HG02943 (cell line): ENCODE measurements around the gene MIPEP.
"Not testable (repeated sequence)": the region's sequence is repeated elsewhere in the genome, so short reads cannot be mapped to it uniquely, and the experiment has no call there.

Experiments used
- ATAC-seq: cut with Tn5 transposase; IDR thresholded peaks from one replicate; pipeline ENCODE4 v1.9.1; 2021; ENCODE audit warnings: mild to moderate bottlenecking, low read depth, moderate library complexity; ENCODE audit not compliant: unreplicated experiment

The MIPEP gene

DNA sequence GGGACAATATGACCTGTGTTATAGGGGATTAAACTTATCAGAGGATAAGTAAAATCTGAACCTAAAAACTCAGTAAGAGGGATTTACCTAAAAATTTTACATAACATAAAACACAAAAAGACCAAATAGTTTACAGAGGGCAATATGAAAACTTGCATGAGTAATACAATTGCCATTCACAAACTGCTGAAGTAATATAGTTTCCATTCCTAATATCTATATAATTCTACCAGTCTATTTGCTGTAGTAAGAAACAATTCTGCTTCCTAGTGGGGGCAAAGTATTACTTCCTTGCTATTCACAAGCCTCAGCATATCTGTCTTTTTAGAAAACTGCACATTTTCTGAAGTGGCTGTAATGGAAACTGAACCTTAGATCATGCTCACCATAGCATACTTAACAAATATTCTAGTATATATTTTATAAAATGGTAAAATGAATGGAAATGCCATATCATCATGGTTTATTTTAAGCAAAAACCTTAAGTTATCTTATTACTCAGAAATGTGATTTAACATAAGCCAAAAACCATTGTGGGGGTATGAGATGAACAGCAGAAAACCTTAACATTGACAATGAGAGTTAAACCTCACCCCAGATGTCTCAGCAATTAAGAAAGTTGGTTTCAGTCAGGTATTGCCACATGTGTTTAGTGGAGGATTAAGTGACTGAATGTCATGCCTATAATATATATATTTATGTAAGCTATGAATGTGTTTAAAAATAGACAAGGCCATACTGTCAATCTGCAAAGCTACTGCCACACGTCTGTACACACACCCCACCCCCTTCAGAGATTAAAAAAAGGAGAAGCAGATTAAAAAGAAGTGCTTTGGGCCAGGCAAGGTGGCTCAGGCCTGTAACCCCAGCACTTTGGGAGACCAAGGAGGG lies 136.8 kb downstream of the MIPEP start:
- no peak for ATAC-seq

DNA sequence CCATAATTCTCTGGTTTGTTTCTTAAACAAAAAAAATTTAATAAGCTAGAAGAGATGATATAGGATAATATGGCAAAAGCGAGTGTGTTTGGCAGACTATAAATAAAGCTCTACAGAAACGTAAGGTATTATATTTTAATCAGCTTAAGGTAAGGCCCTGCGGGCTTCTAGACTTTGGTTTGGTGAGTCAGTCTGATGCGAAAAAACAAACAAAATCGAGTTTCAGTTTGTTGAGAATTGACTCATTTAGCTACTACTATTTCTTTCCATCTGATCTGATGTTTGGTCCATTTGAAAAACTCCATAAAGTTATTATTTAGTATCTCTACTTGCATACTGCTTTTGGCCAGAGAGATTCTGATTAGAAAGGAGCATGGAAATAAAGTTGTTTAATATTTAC lies 138.0 kb downstream of the MIPEP start:
- no peak for ATAC-seq

DNA sequence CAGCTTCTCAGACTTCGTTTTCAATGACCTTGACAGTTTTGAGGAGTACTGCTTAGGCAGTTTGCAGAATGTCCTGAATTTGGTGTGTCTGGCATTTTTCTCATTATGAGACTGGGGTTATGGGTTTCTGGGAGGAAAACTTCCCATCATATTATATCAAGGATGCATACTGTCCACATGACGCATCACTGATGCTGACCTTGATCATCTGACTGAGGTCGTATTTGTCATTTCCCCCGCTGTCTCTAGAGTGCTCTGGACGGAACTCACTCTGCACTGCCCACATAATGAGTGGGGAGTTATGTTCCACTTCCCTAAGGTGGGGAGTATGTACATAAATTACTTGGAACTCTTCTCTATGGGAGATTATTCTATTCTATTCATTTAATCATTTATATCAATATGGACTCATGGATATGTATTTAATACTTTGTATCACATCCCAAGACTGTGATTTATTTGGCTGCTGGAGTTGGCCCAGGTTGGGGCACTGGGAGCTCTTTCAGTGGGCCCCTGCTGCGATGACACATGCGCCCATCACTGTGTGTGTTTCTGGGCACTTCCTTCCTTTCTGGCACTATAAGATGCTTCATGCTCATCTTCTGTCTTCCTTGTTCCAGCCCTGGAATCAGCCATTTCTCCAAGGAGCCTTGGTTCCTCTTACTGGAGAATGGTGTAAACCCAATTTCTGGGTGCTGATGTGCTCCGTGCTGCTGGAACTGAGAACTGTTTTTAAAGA lies 138.6 kb downstream of the MIPEP start:
- ATAC-seq, result no peak

DNA sequence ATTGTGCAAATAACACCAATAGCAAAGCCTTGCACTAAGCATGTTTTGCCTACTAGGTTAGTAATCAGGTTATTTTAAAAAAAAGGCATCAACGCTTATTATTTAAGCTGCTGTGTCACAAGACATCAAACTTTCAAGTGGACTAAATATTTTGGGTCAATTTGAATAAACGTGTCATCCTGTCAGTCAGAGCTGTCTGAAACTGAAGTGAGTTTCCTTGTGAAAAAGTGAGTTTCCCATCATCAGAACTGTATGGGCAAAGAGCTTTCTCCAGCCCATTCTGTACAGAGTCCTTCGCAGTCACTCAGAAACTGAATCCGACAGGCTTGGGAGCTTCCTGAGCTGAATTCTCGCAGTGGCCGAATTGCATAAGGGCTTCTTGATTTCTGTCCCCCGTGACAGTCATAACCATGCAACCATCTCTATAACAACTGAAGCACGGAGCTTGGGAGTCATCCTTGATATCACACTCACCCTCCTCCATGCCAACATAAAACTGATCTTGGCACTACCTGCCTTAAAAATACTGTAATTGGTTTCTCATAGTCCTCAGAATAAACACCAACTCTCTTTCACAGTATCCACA lies 139.8 kb downstream of the MIPEP start:
- no peak for ATAC-seq

DNA sequence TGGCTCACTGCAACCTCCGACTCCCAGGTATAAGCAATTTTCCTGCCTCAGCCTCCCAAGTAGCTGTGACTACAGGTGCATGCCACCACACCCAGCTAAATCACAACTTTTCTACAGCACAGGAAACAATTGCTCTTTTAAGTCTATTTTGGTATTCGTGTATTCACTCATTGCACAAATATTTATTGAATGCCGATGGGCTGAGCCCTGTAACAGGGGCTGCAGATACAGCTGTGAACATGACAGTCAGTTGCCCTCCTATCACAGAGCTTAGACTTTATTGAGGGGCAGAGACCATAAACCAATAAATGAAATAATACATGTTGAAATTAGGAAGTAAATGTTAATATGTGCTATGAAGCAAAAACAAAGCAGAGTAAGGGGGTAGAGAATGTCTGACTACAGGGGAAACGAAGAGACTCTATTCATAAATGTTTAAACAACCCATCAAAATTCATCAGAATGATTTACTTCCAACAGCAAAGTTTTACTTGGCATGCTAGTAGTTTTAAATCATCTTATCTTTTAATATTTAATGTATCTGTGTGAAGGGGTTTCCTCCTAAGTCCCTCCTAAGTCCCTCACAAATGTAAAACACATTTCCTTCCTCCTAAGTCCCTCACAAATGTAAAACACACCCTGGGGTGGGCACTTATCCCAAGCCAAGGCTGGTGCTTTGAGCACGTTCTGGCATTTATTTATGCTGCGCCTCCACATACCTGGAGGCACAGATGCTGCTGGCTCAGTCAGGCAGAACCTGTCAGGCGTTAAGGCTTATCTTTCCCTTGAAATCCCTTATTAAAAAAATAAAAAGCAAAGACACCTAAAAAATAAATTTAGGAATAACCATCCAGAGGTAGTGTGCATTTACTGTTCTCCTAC lies 140.8 kb downstream of the MIPEP start:
- no peak for ATAC-seq

DNA sequence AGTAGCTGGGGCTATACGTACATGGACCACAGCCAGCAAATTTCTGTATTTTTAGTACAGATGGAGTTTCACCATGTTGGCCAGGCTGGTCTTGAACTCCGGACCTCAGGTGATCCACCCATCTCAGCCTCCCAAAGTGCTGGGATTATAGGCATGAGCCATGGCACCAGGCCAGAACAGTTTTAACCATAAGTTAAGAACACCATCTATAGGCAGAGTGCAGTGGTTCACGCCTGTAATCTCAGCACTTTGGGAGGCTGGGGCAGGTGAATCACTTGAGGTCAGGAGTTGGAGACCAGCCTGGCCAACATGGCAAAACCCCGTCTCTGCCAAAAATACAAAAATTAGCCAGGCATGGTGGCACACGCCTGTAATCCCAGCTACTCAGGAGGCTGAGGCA lies 143.1 kb downstream of the MIPEP start:
- ATAC-seq, result not testable (repeated sequence)

DNA sequence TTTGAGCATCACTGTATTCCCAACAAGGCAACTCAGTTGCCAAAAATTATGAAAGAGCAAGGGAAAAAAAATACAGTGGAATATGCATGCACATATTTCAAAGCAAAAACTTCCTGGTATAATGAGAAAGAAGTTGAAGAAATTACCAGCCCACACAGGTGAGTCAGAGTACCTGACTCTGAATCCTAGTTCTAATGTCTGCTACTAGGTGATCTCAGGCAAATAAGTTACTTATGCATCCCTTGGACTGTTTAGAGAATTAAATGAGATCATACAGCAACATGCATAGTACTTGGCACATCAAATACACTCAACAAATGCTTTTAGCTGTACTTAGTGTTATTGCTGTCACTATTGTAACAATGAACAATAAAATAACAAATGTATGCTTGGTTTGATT lies 144.9 kb downstream of the MIPEP start:
- ATAC-seq, result no peak

DNA sequence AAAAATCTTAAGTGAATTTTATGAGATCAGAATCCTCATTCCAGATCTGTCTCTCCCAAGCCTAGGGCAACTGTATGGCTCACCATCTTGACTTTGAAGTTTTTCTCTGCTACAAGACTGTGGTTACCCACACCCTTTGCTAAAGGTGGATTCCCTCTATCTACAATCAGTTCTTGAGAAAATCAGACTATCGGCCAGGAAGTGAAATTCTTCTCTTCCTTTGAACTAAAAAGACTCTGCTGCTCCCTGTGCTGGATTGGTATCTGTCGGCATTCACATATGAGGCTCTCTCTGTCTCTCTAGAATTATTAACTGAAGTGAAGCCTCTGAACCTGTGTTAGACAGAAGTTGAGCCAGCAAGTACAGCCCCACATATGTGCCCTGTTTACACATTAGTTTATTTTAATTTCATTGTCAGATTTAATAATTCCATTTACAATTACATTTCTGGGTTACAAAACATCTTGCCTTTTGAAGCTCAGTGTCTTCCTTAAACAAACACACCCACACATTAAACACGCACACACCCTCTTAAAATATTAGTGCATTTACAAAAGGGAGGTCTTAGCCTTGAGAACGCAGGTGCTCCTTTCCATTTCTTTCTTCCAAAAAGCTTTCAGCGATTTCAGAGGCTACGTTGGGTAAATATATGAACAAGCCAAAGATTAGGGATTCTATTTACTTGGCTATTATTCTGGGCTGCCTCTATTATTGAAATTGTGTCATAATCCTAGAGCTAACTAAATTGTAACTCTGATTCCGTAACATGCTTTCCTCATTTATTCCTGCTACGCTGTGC lies 145.7 kb downstream of the MIPEP start:
- no peak for ATAC-seq

DNA sequence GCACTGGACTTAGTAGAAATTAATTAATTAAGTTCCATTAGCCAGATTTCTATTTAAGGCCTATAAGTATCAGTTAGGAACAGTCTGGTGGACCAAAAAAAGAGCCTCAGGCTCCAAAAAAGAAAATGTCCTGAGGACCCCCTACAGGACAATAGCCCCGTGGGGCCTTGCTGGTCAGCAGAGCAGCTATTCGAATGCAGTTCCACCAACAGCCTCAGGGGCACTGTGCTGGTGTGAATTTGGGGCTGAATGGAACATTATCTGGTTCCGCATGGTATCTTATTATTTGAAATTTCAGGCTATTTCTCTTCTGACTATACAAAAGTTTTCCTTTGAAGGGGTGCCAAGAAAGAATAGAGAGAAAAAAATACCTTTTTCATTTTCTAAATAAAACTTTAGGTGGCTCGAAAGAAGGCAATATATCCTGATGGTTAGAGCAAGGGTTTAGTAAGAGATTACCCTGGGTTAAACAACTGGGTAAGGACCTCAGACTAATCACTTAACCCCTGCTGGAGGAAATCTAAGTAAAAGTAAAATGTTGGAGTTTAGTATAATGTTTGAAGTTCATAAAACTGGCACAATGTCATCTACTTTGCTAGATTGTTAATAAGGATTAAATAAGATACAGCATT lies 147.2 kb downstream of the MIPEP start:
- no peak for ATAC-seq

DNA sequence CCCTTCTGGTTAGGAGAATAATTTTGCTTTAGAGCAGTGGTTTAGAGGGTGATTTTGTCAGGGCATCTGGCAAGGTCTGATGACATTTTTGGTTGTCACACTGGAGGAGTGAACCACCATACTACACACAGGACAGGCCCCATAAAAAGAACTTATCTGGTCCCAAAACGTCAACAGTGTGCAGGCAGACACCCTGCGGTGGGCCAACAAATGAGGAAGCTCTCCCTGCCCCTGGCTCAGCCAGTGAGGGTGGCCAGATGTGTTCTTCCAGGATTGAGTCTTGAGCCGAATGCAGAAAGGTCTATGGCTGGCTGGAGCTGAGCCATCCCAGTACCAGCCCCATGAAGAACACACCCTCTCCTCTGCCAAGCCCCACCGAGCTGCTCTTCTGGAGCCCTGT lies 149.2 kb downstream of the MIPEP start:
- ATAC-seq, result no peak

DNA sequence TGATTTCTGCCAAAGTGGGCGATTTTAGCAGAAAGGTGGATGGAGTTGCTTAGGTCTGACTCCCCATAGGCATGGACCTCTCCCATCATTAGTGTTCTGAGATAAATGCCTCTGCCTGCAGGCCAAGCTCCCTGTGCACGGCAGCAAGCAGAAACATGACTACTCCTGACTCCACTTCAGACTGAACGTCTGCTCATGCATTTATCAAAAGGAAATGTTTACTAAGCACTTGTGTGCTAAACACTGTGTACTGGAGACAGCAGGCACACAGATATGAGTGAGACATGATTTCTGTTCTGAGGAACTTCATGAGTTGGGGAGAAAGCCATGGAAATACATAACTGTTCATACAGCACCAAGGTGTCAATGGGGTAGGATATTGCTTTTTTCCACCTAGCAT lies 149.6 kb downstream of the MIPEP start:
- no peak for ATAC-seq

DNA sequence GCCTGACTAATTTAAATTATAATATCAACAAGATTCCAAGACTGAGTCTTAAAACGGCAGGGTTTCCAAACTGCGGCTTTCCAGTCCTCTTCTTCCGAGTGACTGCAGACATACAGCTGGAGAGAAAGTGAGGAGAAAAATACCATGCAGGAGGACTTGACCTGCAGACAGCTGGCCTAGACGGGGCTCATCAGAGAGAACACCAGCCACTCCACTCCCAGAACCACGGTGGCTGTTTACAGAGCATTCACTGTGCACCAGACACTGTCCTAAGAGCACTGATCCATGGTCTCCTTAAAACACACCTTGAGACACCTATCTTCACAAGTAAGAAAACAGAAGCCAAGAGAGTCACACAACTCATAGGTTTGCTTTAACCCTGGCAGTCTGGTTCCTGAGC lies 152.7 kb downstream of the MIPEP start:
- no peak for ATAC-seq

DNA sequence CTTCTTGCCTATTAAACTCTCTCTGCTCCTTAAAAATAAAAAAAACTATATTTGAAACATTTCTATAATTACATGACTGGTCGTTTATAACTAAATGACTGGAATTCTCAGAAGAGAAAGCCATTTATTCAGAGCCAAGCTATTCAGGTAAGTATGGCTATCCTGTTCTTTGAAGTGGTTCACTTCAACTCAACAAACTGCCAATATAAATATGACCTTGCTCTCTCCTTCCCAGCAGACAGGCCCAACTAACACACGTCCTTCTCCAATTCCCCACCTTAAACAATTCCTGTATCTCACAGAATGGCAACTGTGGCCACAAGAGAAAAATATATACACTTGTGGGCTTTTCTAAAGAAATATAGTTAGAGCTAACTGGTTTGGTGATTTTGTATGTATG lies 153.9 kb downstream of the MIPEP start:
- no peak for ATAC-seq

DNA sequence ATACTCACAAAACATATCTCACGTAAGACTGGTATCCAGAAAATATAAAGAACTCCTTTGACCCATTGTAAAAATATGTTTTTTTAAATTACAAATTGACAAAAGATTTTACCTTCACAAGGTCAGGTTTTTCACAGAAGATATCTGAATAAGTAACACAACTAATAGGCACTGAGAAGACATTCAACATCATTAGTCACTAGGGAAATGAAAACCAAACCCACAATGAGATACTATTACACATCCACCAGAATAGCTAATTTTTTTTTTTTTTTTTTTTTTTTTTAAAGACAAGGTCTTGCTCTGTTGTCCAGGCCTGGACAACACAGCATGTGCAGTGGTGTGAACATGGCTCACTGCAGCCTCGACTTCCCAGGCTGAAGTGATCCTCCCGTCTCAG lies 157.5 kb downstream of the MIPEP start:
- no peak for ATAC-seq

DNA sequence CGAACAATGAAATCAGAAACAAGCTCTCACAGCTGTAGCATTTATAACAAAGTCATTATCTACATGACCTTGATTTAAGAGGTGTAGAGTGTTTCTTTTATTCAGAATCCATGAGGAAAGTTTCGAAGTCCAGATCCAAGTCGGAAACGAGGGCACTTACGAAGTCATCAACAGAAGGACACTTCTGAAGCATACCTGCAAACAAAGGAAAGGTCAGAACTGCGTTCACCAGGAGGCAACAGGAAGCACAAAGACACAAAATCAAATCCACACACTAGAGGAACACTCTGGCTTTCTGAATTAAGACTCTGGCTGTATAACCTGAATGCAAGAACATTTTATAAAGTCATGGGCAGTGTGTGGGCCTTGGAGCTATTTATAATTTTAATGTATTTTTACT lies 158.9 kb downstream of the MIPEP start:
- ATAC-seq, result no peak

DNA sequence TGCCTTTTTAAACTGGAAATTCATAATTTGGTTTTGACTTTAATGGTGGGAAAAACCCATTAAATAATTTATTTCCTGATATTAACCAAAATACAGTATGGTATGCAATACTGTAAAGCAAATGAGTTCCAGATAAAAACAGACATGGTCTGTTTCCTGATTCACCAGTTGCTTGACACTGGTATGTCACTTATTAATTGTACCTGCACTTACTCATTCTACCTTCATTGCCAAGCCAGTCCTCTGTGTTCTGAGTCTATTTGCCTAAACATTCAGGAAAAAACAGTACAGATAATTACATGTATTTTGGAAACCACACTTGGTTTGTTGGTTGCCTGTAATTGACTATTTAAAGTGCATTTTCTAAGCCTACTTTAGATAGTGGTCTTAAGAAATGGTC lies 159.7 kb downstream of the MIPEP start:
- ATAC-seq, result no peak

DNA sequence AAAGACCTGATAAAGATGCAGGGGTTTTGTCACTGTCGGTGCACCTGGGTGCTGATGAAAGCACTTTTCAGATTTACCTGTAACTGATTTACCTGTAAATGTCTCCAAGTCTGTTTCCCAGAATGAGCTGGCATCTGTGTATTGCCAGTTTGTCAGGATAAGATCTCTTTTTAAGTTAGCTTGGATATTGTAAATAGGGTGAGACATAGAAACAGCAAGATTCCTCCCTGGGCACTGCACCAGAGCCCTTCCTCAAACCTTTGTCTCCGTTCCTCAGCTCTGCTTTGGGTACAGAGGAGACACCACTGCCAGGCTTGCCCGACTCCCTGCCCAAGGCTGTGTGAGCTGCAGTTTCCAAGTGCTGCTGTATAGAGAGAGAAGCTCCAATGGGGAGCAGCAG lies 160.4 kb downstream of the MIPEP start:
- no peak for ATAC-seq

DNA sequence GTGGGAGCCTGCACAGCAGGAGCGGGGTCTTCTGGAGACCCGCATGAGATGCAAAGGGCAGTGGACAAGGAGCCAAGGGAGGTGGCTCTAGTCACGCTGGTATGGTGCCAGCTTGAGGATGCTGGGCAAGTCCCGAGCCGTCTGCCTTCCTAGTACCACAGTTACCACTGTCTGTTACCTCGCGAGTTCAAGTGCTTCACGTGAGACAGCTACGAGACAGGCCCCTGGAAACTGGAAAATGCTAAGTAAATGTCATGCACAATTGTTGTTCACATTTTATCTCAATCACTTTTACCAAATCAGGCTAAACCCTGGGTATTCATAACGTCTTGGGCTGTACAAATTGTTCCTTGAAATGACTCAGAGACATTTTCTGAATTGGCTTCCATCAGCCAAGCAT lies 163.3 kb downstream of the MIPEP start:
- no peak for ATAC-seq

DNA sequence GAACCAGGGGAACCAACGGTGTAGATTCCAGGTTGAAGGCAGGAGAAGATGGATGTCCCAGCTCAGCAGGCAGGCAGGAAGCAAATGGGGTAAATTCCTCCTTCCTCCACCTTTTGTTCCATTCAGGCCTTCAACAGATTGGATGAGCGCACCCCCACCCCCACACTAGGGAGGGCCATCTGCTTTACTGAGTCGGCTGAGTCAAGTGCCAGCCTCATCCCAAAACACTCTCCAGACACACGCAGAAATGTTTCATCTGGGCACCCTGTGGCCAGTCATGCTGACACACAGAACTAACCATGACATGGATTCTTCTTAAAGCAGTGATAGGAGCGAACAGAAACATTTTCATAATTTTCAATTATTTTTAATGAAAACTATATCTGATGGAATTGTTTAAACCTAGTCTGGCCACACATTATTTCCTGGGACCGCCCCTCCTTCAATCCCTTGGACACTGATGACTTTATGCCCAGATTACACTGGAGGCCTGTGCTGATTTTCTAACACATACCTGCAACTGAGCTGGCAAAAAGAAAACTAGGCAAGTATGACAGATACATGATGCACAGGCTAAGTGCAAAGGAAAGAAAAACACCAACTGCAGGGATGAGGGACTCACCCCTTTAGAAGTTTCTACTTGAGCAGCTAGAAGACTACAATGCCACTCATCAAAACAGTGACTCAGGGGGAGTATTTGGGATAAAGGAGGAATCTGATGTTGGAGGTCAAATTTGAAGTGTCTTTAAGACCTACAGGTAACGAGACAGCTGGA lies 164.8 kb downstream of the MIPEP start:
- ATAC-seq, result no peak
